Vagina (tissue), 2 donors: ENCODE results near the gene ZNRF1. TPM values are rescaled to one million over a fixed set of nuclear protein-coding genes. Genes with fewer than 3 reads are reported as not detected.
"Not testable (repeated sequence)": the region's sequence is repeated elsewhere in the genome, so short reads cannot be mapped to it uniquely, and the experiment has no call there.

ENCODE experiments used
- DNase-seq, 2 donors: peaks; one replicate each; pipeline ENCODE4 v3.0.0-alpha.2; 2017; ENCODE audit errors: extremely low spot score in 2 of 2
- H3K27ac ChIP-seq: fragments of 200-600 bp; sonication (generic); one replicate; pipeline ENCODE4 v1.5.1; 2019
- H3K27me3 ChIP-seq: fragments of 200-600 bp; sonication (generic); one replicate; pipeline ENCODE4 v1.5.1; 2019
- H3K36me3 ChIP-seq, 2 donors: fragments of 200-600 bp; sonication (generic); one replicate each; pipeline ENCODE4 v1.5.1; 2017 to 2019
- H3K4me1 ChIP-seq: fragments of 200-600 bp; sonication (generic); one replicate; pipeline ENCODE4 v1.5.1; 2019
- H3K4me3 ChIP-seq, 2 donors: fragments of 200-600 bp; sonication (generic); 1 replicate in 1 of 2; 2 replicates in 1 of 2; pipeline ENCODE4 v1.5.1; 2016 to 2019
- H3K9me3 ChIP-seq: fragments of 200-600 bp; sonication (generic); one replicate; pipeline ENCODE4 v1.5.1; 2019
- POLR2A ChIP-seq, 2 donors: fragments of 450-650 bp; IDR thresholded peaks; one replicate each; pipeline ENCODE4 v1.6.1; 2017; ENCODE audit warnings: antibody characterized with exemption in 2 of 2, mild to moderate bottlenecking in 2 of 2, moderate library complexity in 2 of 2
- POLR2AphosphoS5 ChIP-seq, 2 donors: sonication (generic); formaldehyde crosslinking; IDR thresholded peaks; one replicate each; pipeline ENCODE4 v1.9.0; 2017; ENCODE audit warnings: antibody characterized with exemption in 2 of 2, mild to moderate bottlenecking in 2 of 2, low read depth in 1 of 2; ENCODE audit not compliant: insufficient read depth in 1 of 2
- intact Hi-C: fragments of 100-400 bp; cut with DNase I; formaldehyde crosslinking; loops from one replicate; pipeline ENCODE4 v1.15.1; 2023
- total RNA-seq: library from RNA; depleted of rRNA; stranded (reverse); fragments of >200 nt; gene quantifications from one replicate; pipeline ENCODE4 v1.2.3, GENCODE V29; 2016
- TF ChIP-seq, protein P1 (sequence below), 3 experiments: fragments of 450-650 bp in 2 of 3; fragments of 200-600 bp in 1 of 3; sonication (generic) in 1 of 3; IDR thresholded peaks; one replicate each; pipeline ENCODE4 v1.5.1; 2017 to 2019; ENCODE audit warnings: antibody characterized with exemption in 3 of 3, mild to moderate bottlenecking in 2 of 3, moderate library complexity in 2 of 3

ZNRF1 gene
- total RNA-seq, 1 donor from 2014 or later, result 20.1 TPM

DNA sequence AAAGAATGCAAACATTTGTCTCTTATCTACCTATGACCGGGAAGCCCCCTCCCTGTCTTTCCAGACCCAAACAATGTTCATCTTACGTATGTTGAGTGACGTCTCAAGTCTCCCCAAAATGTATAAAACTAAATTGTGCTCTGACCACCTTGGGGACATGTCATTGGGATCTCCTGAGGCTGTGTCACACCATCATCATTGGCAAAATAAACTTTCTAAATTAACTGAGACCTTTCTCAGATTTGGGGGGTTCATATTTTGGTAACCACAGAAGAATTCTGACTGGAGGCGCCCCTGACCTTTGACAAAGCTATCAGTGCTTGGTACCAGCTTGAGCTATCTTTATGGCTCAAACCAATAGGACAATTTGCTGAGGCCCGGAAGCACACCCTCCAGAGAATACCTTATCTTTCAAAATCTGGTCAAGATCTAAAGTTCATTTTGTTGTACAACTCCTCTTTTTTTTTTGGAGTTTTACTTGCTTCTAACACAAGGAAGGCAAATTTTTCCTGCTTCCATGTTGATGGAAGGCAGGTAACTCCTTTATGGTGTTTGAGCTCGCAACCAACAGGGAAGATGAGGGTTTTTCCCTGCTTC, 120.2 kb downstream of the ZNRF1 start:
- TF ChIP-seq, protein P1, sequence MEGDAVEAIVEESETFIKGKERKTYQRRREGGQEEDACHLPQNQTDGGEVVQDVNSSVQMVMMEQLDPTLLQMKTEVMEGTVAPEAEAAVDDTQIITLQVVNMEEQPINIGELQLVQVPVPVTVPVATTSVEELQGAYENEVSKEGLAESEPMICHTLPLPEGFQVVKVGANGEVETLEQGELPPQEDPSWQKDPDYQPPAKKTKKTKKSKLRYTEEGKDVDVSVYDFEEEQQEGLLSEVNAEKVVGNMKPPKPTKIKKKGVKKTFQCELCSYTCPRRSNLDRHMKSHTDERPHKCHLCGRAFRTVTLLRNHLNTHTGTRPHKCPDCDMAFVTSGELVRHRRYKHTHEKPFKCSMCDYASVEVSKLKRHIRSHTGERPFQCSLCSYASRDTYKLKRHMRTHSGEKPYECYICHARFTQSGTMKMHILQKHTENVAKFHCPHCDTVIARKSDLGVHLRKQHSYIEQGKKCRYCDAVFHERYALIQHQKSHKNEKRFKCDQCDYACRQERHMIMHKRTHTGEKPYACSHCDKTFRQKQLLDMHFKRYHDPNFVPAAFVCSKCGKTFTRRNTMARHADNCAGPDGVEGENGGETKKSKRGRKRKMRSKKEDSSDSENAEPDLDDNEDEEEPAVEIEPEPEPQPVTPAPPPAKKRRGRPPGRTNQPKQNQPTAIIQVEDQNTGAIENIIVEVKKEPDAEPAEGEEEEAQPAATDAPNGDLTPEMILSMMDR (IDR thresholded peaks at IDR 0.05), result no peak
- no peak for TF ChIP-seq POLR2A (IDR thresholded peaks at IDR 0.05)
- TF ChIP-seq POLR2AphosphoS5 (IDR thresholded peaks at IDR 0.05; ENCODE audit: insufficient read depth in 1 of 2, low read depth in 1 of 2), result no peak
- intact Hi-C loops, result no loop called here
- DNase-seq, result no peak

DNA sequence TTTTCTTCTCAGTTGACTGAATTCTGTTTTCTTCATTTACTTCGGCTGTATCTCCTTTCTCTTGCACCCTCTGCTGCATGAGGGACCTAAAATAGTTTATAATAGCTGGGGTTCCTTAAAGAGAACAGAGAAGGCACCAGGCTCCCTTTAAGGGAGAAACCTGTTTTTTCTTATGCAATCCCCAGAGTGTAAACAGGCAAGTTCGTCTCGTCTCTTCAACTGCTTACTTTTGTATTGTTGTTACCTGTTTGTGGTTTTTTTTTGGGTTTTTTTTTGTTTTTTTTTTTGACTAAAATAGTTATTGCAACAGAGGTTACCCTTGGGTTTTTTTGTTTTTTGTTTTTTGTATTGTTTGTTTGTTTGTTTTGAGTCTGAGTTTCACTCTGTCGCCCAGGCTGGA, 121.4 kb downstream of the ZNRF1 start:
- no peaks in the 10 kb centered on the region for H3K9me3 ChIP-seq
- no peak overlapping the region for H3K4me3 ChIP-seq
- no peaks in the 10 kb centered on the region for H3K36me3 ChIP-seq
- H3K27ac ChIP-seq, result no peak overlapping the region
- intact Hi-C loops, result no loop called here
- DNase-seq, result no peak
- no peak for TF ChIP-seq POLR2AphosphoS5 (IDR thresholded peaks at IDR 0.05; ENCODE audit: insufficient read depth in 1 of 2, low read depth in 1 of 2)
- TF ChIP-seq, protein P1 (IDR thresholded peaks at IDR 0.05), result no peak
- no peak for TF ChIP-seq POLR2A (IDR thresholded peaks at IDR 0.05)
- H3K27me3 ChIP-seq, result no peaks in the 10 kb centered on the region
- H3K4me1 ChIP-seq, result peaks cover 17% of the 10 kb centered on the region

More for the DNA sequence above, 120.2 kb downstream of the ZNRF1 start:
- no peak overlapping the region for H3K4me3 ChIP-seq
- peaks cover 19% of the 10 kb centered on the region for H3K4me1 ChIP-seq
- H3K9me3 ChIP-seq, result no peaks in the 10 kb centered on the region
- H3K36me3 ChIP-seq, result no peaks in the 10 kb centered on the region
- no peak overlapping the region for H3K27ac ChIP-seq
- H3K27me3 ChIP-seq, result no peaks in the 10 kb centered on the region

DNA sequence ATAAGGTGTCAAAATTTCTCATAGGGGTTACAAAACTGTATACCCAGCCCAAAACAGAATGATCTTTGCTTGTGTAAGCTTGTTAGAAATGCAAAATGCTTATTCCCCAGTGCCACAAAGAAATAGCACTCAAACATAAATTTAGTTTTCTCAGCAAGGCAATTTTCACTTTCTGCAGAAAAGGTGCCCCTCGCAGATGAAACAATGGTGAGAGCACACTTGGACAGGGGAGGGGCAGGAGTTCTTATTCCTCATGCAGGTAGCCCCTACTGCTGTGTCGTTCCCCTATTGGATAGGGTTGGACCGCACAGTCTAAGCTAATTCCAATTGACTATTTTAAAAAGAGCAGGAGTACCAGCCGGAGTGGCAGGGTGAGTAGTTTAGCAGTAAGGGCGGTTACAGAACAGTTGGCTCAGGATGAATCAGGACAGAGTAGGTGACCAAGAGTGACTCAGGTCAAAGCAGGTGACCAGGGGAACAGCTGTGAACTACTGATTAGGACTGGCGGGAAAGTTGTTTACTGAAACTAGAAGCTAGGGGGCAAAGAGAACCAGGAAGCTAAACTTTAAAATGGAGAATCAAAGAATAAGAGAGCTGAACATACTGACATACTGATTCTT, 123.2 kb downstream of the ZNRF1 start:
- DNase-seq, result no peak
- Histone ChIP-seq H3K27me3 (no peaks in the 10 kb centered on the region), H3K9me3 (no peaks in the 10 kb centered on the region), H3K4me1 (no peaks in the 10 kb centered on the region), H3K4me3 (no peak overlapping the region), H3K27ac (no peak overlapping the region), H3K36me3 (no peaks in the 10 kb centered on the region)
- intact Hi-C loops, result no loop called here
- no peak for TF ChIP-seq POLR2AphosphoS5 (IDR thresholded peaks at IDR 0.05; ENCODE audit: insufficient read depth in 1 of 2, low read depth in 1 of 2)
- no peak for TF ChIP-seq POLR2A (IDR thresholded peaks at IDR 0.05)
- TF ChIP-seq, protein P1 (IDR thresholded peaks at IDR 0.05), result no peak

DNA sequence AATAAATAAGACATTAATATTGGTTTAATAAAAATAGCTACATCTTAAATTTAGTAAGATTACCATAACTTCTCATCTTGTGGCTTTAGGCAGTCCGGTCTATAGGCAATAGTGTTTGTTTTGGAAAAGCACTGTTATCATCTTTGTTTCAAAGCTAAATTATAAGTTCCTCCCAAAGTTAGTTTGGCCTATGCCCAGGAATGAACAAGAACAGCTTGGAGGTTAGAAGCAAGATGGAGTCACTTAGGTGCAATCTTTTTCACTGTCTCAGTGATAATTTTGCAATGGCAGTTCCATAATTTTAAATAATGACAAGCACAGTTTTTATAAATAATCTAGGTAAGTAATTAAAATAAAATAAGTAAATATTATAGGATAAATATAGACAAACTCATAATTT, 123.8 kb downstream of the ZNRF1 start:
- no peak for DNase-seq
- Histone ChIP-seq H3K4me3 (no peak overlapping the region), H3K9me3 (no peaks in the 10 kb centered on the region), H3K27me3 (no peaks in the 10 kb centered on the region), H3K4me1 (no peaks in the 10 kb centered on the region), H3K36me3 (no peaks in the 10 kb centered on the region), H3K27ac (no peak overlapping the region)
- TF ChIP-seq POLR2AphosphoS5 (IDR thresholded peaks at IDR 0.05; ENCODE audit: insufficient read depth in 1 of 2, low read depth in 1 of 2), result no peak
- no peak for TF ChIP-seq POLR2A (IDR thresholded peaks at IDR 0.05)
- TF ChIP-seq, protein P1 (IDR thresholded peaks at IDR 0.05), result no peak
- intact Hi-C loops, result no loop called here

DNA sequence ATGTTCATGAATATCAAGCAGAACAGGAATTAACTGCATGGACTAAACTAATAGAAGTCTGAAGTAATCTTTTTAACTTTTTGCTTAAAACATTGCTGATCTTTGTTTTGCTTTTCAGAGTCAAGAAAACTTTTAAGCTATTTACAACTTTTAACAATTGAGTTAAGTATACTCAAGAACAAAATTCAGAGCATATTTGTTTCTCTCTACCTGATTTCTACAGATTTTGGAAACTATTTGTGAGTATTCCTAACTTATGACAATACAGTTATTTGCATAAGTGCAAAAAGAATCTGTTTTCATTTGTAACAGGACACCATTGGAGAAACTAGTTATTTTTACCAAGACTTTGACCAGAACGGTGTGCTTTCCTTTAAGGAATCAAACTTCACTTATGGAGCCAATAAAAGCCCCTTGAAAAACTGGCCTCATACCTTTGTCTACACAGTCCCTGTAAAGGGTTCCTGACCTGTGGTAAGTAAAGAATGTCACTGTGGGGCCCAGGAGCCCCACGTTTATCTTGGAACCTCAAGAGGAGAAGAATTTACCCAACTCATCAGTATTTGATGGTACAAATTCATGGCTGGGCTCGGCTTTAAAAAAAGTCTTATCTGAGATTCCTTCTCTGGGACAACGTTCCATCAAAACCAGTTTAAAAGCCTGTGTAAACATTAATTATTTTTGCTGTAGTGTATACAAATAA, 129.0 kb downstream of the ZNRF1 start:
- Histone ChIP-seq H3K36me3 (no peaks in the 10 kb centered on the region), H3K27ac (no peak overlapping the region), H3K4me3 (no peak overlapping the region), H3K4me1 (no peaks in the 10 kb centered on the region), H3K27me3 (no peaks in the 10 kb centered on the region), H3K9me3 (no peaks in the 10 kb centered on the region)
- intact Hi-C loops, result no loop called here
- TF ChIP-seq POLR2A (IDR thresholded peaks at IDR 0.05), result no peak
- TF ChIP-seq, protein P1 (IDR thresholded peaks at IDR 0.05), result no peak
- no peak for TF ChIP-seq POLR2AphosphoS5 (IDR thresholded peaks at IDR 0.05; ENCODE audit: insufficient read depth in 1 of 2, low read depth in 1 of 2)
- no peak for DNase-seq

DNA sequence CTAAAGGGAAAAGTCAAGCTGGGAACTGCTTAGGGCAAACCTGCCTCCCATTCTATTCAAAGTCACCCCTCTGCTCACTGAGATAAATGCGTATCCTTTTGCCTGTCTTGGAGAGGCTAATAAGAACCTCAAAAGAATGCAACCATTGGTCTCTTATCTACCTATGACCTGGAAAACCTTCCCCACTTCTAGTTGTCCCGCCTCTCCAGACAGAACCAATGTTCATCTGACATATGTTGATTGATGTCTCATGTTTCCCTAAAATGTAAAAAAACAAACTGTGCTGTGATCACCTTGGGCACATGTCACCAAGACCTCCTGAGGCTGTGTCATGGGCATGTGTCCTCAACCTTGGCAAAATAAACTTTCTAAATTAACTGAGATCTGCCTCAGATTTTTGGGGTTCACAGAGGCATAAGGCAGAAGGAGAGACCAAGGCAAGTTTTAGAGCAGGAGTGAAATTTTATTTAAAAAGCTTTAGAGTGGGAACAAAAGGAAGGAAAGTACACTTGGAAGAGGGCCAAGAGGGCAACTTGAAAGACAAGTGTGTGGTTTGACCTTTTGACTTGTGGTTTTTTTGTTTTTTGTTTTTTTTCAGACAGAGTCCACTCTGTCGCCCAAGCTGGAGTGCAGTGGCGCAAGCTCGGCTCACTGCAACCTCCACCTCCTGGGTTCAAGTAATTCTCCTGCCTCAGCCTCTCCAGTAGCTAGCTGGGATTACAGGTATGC, 130.8 kb downstream of the ZNRF1 start:
- intact Hi-C loops, H3K36me3 ChIP-seq, H3K4me3 ChIP-seq, H3K9me3 ChIP-seq, DNase-seq, H3K27ac ChIP-seq, H3K4me1 ChIP-seq, H3K27me3 ChIP-seq: not testable (repeated sequence)
